K562 (cell line): ENCODE results near the gene ANO8. TPM values are rescaled to one million over a fixed set of nuclear protein-coding genes. Genes with fewer than 3 reads are reported as not detected.
A peak's percentile ranks its signal among the peaks of the same experiment; 100 is the strongest.

Experiments used
- CBX5 ChIP-seq: IDR thresholded peaks from 2 replicates; pipeline ENCODE4 v1.6.1; 2014; ENCODE audit warnings: low read depth, borderline replicate concordance
- ERF ChIP-seq: fragments of 450-650 bp; formaldehyde crosslinking; IDR thresholded peaks from 2 replicates; pipeline ENCODE4 v1.4.0; 2020; ENCODE audit warnings: mild to moderate bottlenecking, mixed read lengths
- HDAC1 ChIP-seq, 2 experiments: fragments of 450-650 bp; IDR thresholded peaks; 2 replicates each; pipeline ENCODE4 v1.6.1; 2016 to 2017; ENCODE audit warnings: inconsistent platforms in 1 of 2, mild to moderate bottlenecking in 1 of 2, moderate library complexity in 1 of 2
- JUND ChIP-seq, 2 experiments: IDR thresholded peaks; 2 replicates in 1 of 2; 3 replicates in 1 of 2; pipeline ENCODE4 v1.6.1; 2011; ENCODE audit warnings: borderline replicate concordance in 2 of 2, low read depth in 2 of 2, low read length in 2 of 2, improper control_type of control experiment in 1 of 2, missing biosample characterization in 1 of 2, missing genetic modification characterization in 1 of 2, missing genetic modification reagents in 1 of 2
- KDM5B ChIP-seq: fragments of 200-600 bp; sonication (generic); IDR thresholded peaks from 2 replicates; pipeline ENCODE4 v1.6.1; 2012; ENCODE audit warnings: low read depth, mild to moderate bottlenecking, moderate library complexity, low read length, control low read depth, inconsistent platforms; ENCODE audit not compliant: insufficient replicate concordance
- MAFF ChIP-seq: IDR thresholded peaks from 2 replicates; pipeline ENCODE4 v1.6.1; 2012; ENCODE audit warnings: low read length, improper control_type of control experiment
- NCOR1 ChIP-seq: fragments of 450-650 bp; IDR thresholded peaks from 2 replicates; pipeline ENCODE4 v1.6.1; 2016; ENCODE audit warnings: mild to moderate bottlenecking, moderate library complexity
- NR1H2 ChIP-seq: sonication (generic); formaldehyde crosslinking; IDR thresholded peaks from 2 replicates; pipeline ENCODE4 v1.4.0; 2020; ENCODE audit warnings: mild to moderate bottlenecking, missing genetic modification reagents
- NR2F6 ChIP-seq: fragments of 450-650 bp; formaldehyde crosslinking; IDR thresholded peaks from 2 replicates; pipeline ENCODE4 v1.4.0; 2020; ENCODE audit warnings: mild to moderate bottlenecking
- PCBP2 ChIP-seq: fragments of 200-400 bp; formaldehyde crosslinking; IDR thresholded peaks from 2 replicates; pipeline ENCODE4 v1.6.1; 2018; ENCODE audit warnings: low read length, low read depth, mild to moderate bottlenecking, moderate library complexity; ENCODE audit not compliant: poor library complexity, severe bottlenecking
- POLR3G ChIP-seq: IDR thresholded peaks from 2 replicates; pipeline ENCODE4 v1.6.1; 2011; ENCODE audit not compliant: insufficient read length, insufficient replicate concordance; ENCODE audit errors: extremely low read depth
- RBM34 ChIP-seq: fragments of 200-400 bp; formaldehyde crosslinking; IDR thresholded peaks from 2 replicates; pipeline ENCODE4 v1.6.1; 2018; ENCODE audit warnings: low read length, borderline replicate concordance; ENCODE audit not compliant: insufficient read depth
- SETDB1 ChIP-seq: IDR thresholded peaks from one replicate; pipeline ENCODE4 v1.6.1; 2012; ENCODE audit warnings: low read length, control low read depth, inconsistent platforms
- SIX5 ChIP-seq, 2 experiments: IDR thresholded peaks; 2 replicates each; pipeline ENCODE4 v1.6.1; 2011; ENCODE audit warnings: low read length in 2 of 2, borderline replicate concordance in 1 of 2, low read depth in 1 of 2, mild to moderate bottlenecking in 1 of 2, moderate library complexity in 1 of 2; ENCODE audit not compliant: insufficient read depth in 1 of 2
- SMAD1 ChIP-seq: fragments of 150-350 bp; IDR thresholded peaks from 2 replicates; pipeline ENCODE4 v1.6.1; 2014; ENCODE audit warnings: low read length, low read depth; ENCODE audit not compliant: partially characterized antibody
- TBL1XR1 ChIP-seq, 2 experiments: IDR thresholded peaks; 2 replicates each; pipeline ENCODE4 v1.6.1; 2012; ENCODE audit warnings: improper control_type of control experiment in 2 of 2, low read length in 2 of 2, mild to moderate bottlenecking in 1 of 2
- ZBTB11 ChIP-seq, 3 experiments: fragments of 200-800 bp in 1 of 3; fragments of 250-450 bp in 1 of 3; fragments of 450-650 bp in 1 of 3; sonication (Bioruptor Pico) in 1 of 3; sonication (Bioruptor generic) in 1 of 3; formaldehyde crosslinking in 1 of 3; IDR thresholded peaks; 2 replicates each; pipeline versions ENCODE4 v1.6.1 to v1.8.0; 2016 to 2022; ENCODE audit warnings: mild to moderate bottlenecking in 2 of 3, missing genetic modification characterization in 2 of 3, missing compliant biosample characterization in 1 of 3, moderate library complexity in 1 of 3
- ZFP30 ChIP-seq: fragments of 250-450 bp; sonication (Bioruptor Pico); IDR thresholded peaks from 2 replicates; pipeline ENCODE4 v1.8.0; 2022; ENCODE audit warnings: moderate library complexity, mild to moderate bottlenecking, inconsistent platforms, borderline replicate concordance
- ZNF41 ChIP-seq: fragments of 250-450 bp; sonication (Bioruptor Pico); conservative IDR thresholded peaks from 2 replicates; pipeline ENCODE4 v1.4.0; 2020; ENCODE audit warnings: mild to moderate bottlenecking
- polyA plus RNA-seq, 8 experiments: library from polyadenylated mRNA; depleted of rRNA in 4 of 8; stranded (reverse) in 5 of 8; unstranded in 3 of 8; fragments of >200 nt; fragmentation: Nextera tagmentation in 2 of 8; fragmentation: Illumina TruSeq in 1 of 8; extraction: Ambion mirVana in 2 of 8; extraction: Trizol in 1 of 8; gene quantifications; 2 replicates each; pipeline versions ENCODE4 v1.2.1 to v1.2.3, GENCODE V29; 2011 to 2014; ENCODE audit warnings: inconsistent platforms in 1 of 8, missing spikeins in 1 of 8
- total RNA-seq, 7 experiments: library from RNA; depleted of rRNA in 6 of 7; stranded (reverse); fragments of >200 nt in 6 of 7; fragmentation: Illumina TruSeq in 2 of 7; extraction: Trizol in 2 of 7; gene quantifications; 2 replicates each; pipeline versions ENCODE4 v1.2.1 to v1.2.3, GENCODE V29; 2011 to 2021; ENCODE audit warnings: low replicate concordance in 1 of 7
- TF ChIP-seq, protein P1 (sequence below): fragments of 250-450 bp; sonication (Bioruptor Pico); IDR thresholded peaks from 2 replicates; pipeline ENCODE4 v1.4.0; 2020; ENCODE audit warnings: borderline replicate concordance

The ANO8 gene
- total and polyA plus RNA-seq, 9 of the 15 experiments (the other 6 are each of a cell fraction or from before 2014, with no cell fraction given): 0.07 to 7.6 (median 2.3) TPM; not detected in 1

DNA sequence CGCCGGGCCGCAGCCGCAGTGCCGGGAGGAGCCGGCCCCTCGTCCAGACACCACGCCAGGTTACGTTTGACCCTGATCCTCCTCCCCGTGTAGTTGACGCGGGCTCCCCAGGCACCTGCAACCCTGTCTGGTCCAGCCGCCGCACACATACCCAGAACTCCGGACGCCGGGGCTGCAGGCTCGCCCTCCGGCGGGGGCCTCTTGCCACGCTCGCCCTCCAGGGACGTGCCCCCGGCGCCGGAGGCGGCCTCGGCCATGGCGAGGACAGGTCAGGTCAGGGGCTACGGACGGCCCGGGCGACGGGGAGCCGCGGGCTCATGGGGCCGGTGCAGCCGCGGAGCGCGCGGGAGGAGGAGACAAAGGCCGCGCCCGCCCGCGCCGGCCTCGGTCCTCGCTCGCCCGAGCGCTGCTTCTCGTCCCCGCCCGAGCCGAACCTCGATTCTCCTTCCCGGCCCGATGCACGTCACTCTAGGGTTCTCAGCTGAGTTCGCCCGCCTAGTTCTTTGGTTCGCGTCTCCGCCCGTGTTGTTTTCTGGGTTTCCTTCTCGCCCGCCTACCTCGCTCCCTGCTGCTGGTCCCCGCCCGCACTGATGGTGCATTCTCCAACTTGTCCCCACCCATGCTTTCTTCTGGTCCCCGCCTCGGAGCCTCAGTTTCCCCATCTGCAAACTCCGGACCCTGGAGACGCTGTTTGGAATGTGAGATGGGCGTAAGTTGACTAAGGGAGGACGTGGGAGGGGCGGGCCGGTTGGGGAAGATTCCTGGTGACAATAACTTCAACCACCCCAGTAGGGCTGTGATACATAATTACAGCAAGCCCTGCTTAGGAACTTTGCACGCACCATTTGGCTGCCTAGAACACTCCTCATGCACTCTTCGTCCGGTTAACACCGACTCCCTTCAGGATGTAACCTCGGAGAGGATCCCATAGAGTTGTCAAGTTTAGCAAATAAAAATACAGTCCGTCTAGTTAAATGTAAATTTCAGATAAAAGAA is at the start of gene ANO8 (continued):
- TF ChIP-seq ZBTB11 (CRISPR knock-in tag; IDR thresholded peaks at IDR 0.05) (peak in 1 of 3 experiments; percentile 96; a peak in 4 of 6 replicates), SETDB1 (no peak), ERF (CRISPR knock-in tag) (peak; percentile 93; the same call in 1 of the 2 replicates), MAFF (no peak), ZNF41 (CRISPR knock-in tag) (no peak), POLR3G (no peak), KDM5B (peak; percentile 66), NR1H2 (peak; percentile 56; the same call in 1 of the 2 replicates), JUND (IDR thresholded peaks at IDR 0.05; ENCODE audit: borderline replicate concordance, low read depth, low read length) (peak; percentile 91), JUND (tag; IDR thresholded peaks at IDR 0.05; ENCODE audit: borderline replicate concordance, low read depth, low read length) (peak; percentile 79; the same call in 1 of the 3 replicates), ZFP30 (CRISPR knock-in tag) (no peak), NCOR1 (no peak), TBL1XR1 (IDR thresholded peaks at IDR 0.05; ENCODE audit: low read length in 2 of 2) (peak in 1 of 2 experiments; percentile 71; a peak in 2 of 4 replicates), PCBP2 (no peak), HDAC1 (IDR thresholded peaks at IDR 0.05) (peak in 1 of 2 experiments; percentile 80; a peak in 2 of 4 replicates), SIX5 (IDR thresholded peaks at IDR 0.05; ENCODE audit: borderline replicate concordance in 1 of 2, insufficient read depth in 1 of 2, low read depth in 1 of 2, low read length in 2 of 2) (no peak), NR2F6 (no peak), CBX5 (no peak), SMAD1 (no peak), RBM34 (no peak)
- TF ChIP-seq, protein P1, sequence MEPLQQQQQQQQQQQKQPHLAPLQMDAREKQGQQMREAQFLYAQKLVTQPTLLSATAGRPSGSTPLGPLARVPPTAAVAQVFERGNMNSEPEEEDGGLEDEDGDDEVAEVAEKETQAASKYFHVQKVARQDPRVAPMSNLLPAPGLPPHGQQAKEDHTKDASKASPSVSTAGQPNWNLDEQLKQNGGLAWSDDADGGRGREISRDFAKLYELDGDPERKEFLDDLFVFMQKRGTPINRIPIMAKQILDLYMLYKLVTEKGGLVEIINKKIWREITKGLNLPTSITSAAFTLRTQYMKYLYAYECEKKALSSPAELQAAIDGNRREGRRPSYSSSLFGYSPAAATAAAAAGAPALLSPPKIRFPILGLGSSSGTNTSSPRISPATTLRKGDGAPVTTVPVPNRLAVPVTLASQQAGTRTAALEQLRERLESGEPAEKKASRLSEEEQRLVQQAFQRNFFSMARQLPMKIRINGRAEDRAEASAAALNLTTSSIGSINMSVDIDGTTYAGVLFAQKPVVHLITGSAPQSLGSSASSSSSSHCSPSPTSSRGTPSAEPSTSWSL (CRISPR knock-in tag): peak; percentile 77; the same call in 1 of the 2 replicates
